Measurements from ENCODE around the gene EIF4A3.

- TF ChIP-seq POLR2AphosphoS5 (IDR thresholded peaks at IDR 0.05; ENCODE audit: low read depth, low read length) (no peak), TAF1 (IDR thresholded peaks at IDR 0.05; ENCODE audit: low read depth, low read length) (no peak), POLR2A (IDR thresholded peaks at IDR 0.05; ENCODE audit: low read depth, low read length) (no peak), SPI1 (IDR thresholded peaks at IDR 0.05; ENCODE audit: low read depth, low read length) (no peak)
Observed at GRCh38 chr17:80158846-80159245, 11.9 kb upstream of the EIF4A3 start.
